Transverse colon (tissue), 4 donors: Measurements from ENCODE around the gene RPL4.

Experiments
- POLR2A ChIP-seq: fragments of 450-650 bp; IDR thresholded peaks from one replicate; pipeline ENCODE4 v1.6.1; 2016; ENCODE audit warnings: antibody characterized with exemption, mild to moderate bottlenecking, moderate library complexity
- POLR2AphosphoS5 ChIP-seq, 3 donors: sonication (generic); formaldehyde crosslinking; IDR thresholded peaks; one replicate each; pipeline ENCODE4 v1.6.1; 2016; ENCODE audit warnings: antibody characterized with exemption in 3 of 3
- TF ChIP-seq, protein P1 (sequence below), 5 experiments: fragments of 200-600 bp in 3 of 5; fragments of 450-650 bp in 2 of 5; sonication (generic) in 3 of 5; IDR thresholded peaks; 1 replicate in 2 of 5; 2 replicates in 3 of 5; pipeline ENCODE4 v1.5.1; 2016 to 2017; ENCODE audit warnings: antibody characterized with exemption in 5 of 5, inconsistent platforms in 3 of 5, mild to moderate bottlenecking in 2 of 5, moderate library complexity in 1 of 5

DNA sequence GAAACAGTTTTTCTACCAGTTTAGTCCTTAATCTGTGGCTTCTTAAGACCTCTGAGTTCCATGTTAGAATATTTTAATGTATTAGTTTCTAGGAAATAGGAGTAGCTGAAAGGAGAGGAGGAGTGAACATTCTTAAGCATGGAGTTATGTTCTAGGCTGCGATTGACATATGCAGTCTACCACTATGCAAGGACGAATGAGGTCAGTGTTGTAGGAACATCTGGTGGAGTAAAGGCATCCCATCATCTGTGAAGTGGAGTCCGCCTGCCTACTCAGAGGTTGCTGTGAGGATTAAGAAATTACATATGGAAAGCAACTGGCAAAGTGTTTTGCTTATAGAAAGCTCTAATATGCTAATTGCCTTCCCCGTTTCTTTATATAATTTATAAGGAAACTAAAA is 52.2 kb downstream of the RPL4 start:
- no peak for TF ChIP-seq POLR2A
- TF ChIP-seq POLR2AphosphoS5 (IDR thresholded peaks at IDR 0.05), result no peak
- TF ChIP-seq, protein P1, sequence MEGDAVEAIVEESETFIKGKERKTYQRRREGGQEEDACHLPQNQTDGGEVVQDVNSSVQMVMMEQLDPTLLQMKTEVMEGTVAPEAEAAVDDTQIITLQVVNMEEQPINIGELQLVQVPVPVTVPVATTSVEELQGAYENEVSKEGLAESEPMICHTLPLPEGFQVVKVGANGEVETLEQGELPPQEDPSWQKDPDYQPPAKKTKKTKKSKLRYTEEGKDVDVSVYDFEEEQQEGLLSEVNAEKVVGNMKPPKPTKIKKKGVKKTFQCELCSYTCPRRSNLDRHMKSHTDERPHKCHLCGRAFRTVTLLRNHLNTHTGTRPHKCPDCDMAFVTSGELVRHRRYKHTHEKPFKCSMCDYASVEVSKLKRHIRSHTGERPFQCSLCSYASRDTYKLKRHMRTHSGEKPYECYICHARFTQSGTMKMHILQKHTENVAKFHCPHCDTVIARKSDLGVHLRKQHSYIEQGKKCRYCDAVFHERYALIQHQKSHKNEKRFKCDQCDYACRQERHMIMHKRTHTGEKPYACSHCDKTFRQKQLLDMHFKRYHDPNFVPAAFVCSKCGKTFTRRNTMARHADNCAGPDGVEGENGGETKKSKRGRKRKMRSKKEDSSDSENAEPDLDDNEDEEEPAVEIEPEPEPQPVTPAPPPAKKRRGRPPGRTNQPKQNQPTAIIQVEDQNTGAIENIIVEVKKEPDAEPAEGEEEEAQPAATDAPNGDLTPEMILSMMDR (IDR thresholded peaks at IDR 0.05), result no peak
